Middle frontal gyrus (tissue), 1 donor: ENCODE measurements around the gene DCUN1D4.

Experiments used
- DNase-seq: peaks from one replicate; pipeline ENCODE4 v3.0.0-alpha.2; 2015; ENCODE audit warnings: low spot score; ENCODE audit errors: extremely low spot score

DCUN1D4 gene

GRCh38 chr4:51842554-51843308 lies at the start of gene DCUN1D4:
Gene DCUN1D4 (plus strand): TSS chr4:51843153. CDS start chr4:51843243, 90 bp downstream.
- DNase-seq: peak; percentile 98

DNA sequence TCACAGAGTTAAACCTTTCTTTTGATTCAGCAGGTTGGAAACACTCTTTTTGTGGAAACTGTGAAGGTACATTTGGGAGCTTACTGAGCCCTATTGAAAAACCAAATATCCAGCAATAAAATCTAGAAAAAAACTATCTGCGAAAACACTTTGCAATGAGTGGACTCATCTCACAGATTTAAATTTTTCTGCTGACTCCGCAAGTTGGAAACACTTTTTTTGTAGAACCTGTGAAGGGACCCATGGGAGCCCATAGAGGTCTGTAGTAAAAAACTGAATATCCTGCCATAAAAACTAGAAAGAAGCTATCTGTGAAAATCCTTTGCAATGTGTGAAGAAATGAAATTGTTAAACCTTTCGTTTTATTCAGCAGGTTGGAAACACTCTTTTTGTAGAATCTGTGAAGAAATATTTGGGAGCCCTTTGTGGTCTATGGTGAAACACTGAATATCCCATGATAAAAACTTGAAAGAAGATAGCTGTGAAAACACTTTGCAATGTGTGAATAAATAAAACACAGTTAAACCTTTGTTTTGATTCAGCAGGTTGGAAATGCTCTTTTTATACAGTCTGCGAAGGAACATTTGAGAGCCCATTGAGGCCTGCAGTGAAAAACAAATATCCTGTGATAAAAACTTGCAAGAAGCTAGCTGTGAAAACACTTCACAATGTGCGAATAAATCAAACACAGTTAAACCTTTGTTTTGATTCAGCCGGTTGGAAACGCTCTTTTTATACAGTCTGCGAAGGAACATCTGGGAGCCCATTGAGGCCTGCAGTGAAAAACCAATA lies 22.3 kb upstream of the DCUN1D4 start:
- DNase-seq: no peak

DNA sequence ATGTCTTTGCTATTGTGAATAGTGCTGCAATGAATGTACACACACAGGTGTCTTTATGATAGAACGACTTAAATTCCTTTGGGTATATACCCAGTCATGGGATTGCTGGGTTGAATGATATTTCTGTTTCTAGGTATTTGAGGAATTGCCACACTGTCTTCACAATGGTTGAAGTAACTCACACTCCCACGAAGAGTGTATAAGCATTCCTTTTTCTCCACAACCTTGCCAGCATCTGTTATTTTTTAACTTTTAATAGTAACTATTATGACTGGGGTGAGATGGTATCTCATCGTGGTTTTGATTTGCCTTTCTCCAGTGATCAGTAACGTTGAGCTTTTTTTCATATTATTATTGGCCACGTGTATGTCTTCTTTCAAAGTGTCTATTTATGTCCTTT lies 17.6 kb upstream of the DCUN1D4 start:
- no peak for DNase-seq

GRCh38 chr4:51830156-51830720 lies 12.7 kb upstream of the DCUN1D4 start:
- no peak for DNase-seq

GRCh38 chr4:51831133-51831532 lies 11.8 kb upstream of the DCUN1D4 start:
- DNase-seq: no peak

- DNase-seq: no peak
Measured at GRCh38 chr4:51833236-51833635, 9.7 kb upstream of the DCUN1D4 start.

DNA sequence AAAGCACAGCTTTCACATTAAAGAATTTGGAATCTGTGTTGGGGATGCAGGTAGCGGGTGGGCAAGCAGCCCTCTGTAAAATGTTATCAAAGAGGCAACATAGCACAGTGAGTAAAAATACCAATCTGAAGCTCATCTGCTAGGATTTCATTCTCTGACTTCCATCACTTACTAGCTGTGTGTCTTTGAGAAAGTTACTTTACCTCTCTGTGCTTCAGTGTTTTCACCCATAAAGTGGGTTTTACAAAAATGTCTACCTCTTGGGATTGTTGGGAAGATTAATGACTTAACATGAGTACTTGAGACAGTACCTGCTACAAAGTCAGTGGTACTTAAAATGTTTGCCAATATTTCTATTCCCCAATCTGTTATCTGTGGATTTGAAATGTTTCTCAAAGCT lies 7.9 kb upstream of the DCUN1D4 start:
- no peak for DNase-seq

GRCh38 chr4:51835855-51836254 lies 7.1 kb upstream of the DCUN1D4 start:
- DNase-seq: no peak

DNA sequence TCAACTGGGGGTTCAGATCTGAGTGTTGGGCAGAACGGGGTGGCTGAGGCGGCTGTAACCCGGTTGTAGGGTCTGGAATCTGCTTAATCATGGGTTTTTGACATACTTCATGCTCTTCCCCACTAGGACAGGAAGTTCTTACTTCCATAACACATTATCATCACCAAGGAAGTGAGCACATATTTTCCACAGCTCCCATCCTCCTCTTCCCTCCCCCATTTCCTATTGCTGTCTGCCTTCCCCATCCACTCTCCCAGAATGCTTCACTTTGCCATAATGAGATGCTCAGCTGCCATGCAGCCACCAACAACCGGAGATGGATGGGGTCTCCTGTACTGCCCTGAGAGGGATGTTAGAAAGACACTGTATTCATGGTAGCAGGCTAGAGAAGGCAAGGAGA lies 6.4 kb upstream of the DCUN1D4 start:
- no peak for DNase-seq

GRCh38 chr4:51840781-51841180 lies 2.2 kb upstream of the DCUN1D4 start:
- no peak for DNase-seq

- DNase-seq: no peak
Measured at GRCh38 chr4:51842167-51842553, 793 bp upstream of the DCUN1D4 start.

DNA sequence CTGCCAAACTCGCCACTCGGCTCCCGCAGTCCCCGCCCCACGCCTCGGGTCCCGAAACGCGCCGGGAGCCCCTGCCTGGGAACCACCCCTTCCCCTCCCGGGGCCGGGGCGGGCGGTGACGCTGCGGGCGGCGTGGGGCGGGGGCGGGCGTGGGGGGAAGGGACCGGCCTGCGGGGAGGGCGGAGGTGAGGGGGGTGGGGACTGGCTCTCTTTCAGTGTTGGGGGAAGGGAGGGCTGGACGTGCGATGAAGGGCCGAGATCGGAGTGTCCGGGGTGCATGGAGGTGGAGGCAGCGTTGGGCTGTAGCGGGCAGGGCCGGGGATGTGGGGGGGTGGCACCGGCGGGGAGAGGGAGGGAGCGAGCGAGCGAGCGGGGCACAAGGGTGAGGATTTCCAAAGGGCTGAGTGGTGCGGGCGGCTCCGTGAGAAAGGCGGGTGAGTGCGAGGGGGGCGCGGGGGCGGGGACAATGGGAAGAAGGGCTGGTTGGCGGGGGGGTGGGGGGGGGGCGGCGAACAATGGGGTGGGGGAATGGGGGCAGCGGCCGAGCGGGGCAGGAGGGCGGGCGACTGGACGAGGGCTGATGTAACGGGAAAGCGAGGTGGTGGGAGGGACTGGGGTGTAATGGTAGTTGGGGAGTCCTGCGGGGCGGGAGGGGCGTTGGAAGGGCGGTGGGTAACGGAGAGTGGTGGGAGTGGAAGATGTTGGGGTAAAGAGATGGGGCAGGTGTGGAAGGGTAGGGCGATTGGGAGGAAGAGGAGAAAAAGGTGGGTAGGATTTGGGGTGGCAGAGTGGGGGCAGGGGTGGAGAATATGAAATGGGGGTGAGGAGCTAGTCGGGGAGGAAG lies 578 bp downstream of the DCUN1D4 start:
- no peak for DNase-seq

GRCh38 chr4:51844153-51845054 lies 1.5 kb downstream of the DCUN1D4 start:
- peak; percentile 88 for DNase-seq

DNA sequence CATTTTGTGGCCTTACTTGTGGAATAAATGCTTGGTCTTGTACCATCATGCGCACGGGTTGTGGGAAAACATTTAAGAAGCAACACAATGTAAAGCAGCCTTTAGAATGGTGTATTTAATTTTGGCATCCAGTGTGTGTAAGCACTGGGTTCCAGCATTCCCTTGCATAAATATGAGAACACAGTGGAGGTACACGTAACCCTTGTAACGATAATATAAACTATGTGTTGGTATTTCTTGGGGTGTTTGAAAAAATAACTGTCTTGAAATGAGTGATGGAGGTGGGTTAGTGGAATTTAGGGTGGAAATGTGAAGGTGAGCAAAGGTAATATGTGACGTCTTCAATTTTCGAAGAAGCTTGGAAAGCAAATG lies 2.1 kb downstream of the DCUN1D4 start:
- DNase-seq: no peak

- no peak for DNase-seq
Measured at GRCh38 chr4:51845711-51846110, 2.8 kb downstream of the DCUN1D4 start.

DNA sequence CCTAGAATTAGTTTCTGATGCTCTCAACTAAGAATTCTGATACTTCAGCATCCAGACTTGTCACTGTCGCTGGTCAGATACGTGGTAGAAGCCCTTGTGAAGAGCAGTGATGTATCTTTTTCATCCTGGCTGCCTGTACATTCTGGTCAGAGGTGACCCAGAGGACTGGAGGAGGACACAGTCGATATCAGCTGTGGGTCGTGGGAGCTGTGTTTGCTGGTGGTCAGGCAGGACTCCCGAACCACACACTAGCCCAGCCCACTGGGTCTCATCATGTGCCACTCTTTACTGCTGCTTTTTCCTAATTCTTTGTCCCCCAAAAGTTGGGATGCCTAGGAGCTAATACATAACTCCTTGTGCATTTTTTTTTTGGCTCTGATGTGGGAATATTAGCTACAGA lies 6.5 kb downstream of the DCUN1D4 start:
- DNase-seq: no peak

- DNase-seq: no peak
Measured at GRCh38 chr4:51850294-51850693, 7.3 kb downstream of the DCUN1D4 start.

DNA sequence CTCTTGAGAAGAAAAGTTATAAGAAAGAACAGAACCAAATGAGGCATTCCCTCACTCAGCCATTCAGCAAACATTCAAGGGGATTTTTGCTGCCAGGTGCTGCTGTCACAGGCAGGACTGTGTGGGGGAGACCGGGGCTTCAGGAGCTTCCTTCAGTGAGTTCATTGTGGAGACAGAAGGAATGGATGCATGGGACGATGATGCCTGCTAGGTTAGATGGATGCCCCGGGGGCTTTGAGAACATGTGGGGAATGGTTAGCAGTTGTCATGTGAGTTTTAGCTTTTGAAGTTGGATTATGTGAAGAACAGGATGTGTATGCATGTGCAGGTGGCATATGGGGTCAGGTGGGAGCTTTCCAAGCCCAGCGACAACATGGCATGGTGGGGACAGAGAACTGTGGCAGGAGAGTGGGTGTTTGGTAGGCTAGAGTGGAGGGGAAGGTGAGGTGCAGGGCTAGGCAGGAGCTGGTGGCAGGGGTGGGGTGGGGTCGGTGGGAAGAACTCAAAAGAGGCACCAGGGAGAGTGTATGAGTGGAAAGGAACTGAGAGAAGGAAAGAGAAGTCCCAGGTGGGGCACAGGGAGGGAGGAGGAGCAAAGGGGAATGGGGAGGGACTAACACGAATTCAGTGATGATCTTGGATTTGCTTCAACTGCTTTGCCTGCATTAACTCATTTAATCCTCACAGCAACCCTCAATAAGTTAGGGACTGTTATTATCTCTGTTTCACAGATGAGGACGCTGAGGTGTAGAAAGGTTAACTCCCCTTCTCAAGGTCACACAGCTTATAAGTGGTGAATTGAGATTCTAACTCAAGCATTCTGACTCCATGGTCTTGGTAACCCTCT lies 8.4 kb downstream of the DCUN1D4 start:
- no peak for DNase-seq

- no peak for DNase-seq
Measured at GRCh38 chr4:51851937-51852290, 9.0 kb downstream of the DCUN1D4 start.
